Measurements from ENCODE around the gene SARS1. TPM values are rescaled to one million over a fixed set of nuclear protein-coding genes. Genes with fewer than 3 reads are reported as not detected.
"Not testable (repeated sequence)": the region's sequence is repeated elsewhere in the genome, so short reads cannot be mapped to it uniquely, and the experiment has no call there.

SARS1 gene
- total and polyA plus RNA-seq, 2 donors (not counting 1 experiment from before 2014, with no cell fraction given): 237 to 437 TPM

DNA sequence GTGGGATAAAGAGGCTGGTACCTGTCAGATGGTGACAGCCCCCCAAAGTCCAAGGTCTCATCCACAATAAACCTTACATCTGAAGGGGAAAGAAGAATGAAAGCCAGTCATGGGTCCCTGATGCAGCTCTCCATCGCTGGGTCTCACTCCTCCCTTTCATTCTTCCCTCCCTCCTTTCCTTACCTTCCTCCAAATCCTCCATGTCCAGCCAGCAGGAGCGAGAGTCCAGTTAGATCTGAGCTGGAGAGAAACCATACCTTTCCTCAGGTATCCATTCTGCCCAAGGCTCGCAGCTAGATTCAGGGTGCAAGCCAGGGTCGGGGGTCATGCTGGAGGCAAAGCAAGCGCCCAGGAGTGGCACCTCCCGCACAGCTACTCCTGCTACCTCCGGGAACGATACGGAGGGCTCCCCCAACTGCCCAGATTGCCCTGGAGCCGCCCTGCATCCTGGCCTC, 68.8 kb downstream of the SARS1 start:
- Histone ChIP-seq H3K4me3 (replicated peaks in 1 of 4; ENCODE audit: control extremely low read depth in 1 of 4, insufficient read depth in 1 of 4, low read depth in 3 of 4, low read length in 4 of 4) (peak overlapping the region; percentile 74 to 85 (median 76)), H3K27ac (ENCODE audit: insufficient read depth, low read length) (peak overlapping the region; percentile 80), H3K9me3 (ENCODE audit: control insufficient read depth, insufficient read depth, low read depth, low read length) (no peaks in the 10 kb centered on the region), H3K4me2 (ENCODE audit: extremely low read depth, insufficient read depth, low read length) (peak overlapping the region; percentile 97), H3K27me3 (ENCODE audit: control insufficient read depth, insufficient read depth, low read length) (no peaks in the 10 kb centered on the region), H3K9ac (ENCODE audit: insufficient read depth, low read length) (peak overlapping the region; percentile 55), H4K20me1 (ENCODE audit: control insufficient read depth, extremely low read depth, insufficient read depth, low read length) (no peaks in the 10 kb centered on the region), H3K4me1 (ENCODE audit: control insufficient read depth, extremely low read depth, insufficient read depth, low read length) (peaks cover 2% of the 10 kb centered on the region), H2AFZ (ENCODE audit: low read length) (peak overlapping the region; percentile 88), H3K79me2 (ENCODE audit: control insufficient read depth, insufficient read depth, low read length) (peaks cover 22% of the 10 kb centered on the region), H3K36me3 (ENCODE audit: control insufficient read depth, insufficient read depth, low read length) (no peaks in the 10 kb centered on the region)
- no peak for DNase-seq (ENCODE audit: low read depth in 2 of 2)
- TF ChIP-seq, protein P1, sequence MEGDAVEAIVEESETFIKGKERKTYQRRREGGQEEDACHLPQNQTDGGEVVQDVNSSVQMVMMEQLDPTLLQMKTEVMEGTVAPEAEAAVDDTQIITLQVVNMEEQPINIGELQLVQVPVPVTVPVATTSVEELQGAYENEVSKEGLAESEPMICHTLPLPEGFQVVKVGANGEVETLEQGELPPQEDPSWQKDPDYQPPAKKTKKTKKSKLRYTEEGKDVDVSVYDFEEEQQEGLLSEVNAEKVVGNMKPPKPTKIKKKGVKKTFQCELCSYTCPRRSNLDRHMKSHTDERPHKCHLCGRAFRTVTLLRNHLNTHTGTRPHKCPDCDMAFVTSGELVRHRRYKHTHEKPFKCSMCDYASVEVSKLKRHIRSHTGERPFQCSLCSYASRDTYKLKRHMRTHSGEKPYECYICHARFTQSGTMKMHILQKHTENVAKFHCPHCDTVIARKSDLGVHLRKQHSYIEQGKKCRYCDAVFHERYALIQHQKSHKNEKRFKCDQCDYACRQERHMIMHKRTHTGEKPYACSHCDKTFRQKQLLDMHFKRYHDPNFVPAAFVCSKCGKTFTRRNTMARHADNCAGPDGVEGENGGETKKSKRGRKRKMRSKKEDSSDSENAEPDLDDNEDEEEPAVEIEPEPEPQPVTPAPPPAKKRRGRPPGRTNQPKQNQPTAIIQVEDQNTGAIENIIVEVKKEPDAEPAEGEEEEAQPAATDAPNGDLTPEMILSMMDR (conservative IDR thresholded peaks at IDR 0.05 in 1 of 2, IDR thresholded peaks at IDR 0.05 in 1 of 2; ENCODE audit: low read depth in 1 of 2, low read length in 2 of 2): no peak
- TF ChIP-seq EZH2 (IDR thresholded peaks at IDR 0.05; ENCODE audit: low read length, missing control alignments): no peak

DNA sequence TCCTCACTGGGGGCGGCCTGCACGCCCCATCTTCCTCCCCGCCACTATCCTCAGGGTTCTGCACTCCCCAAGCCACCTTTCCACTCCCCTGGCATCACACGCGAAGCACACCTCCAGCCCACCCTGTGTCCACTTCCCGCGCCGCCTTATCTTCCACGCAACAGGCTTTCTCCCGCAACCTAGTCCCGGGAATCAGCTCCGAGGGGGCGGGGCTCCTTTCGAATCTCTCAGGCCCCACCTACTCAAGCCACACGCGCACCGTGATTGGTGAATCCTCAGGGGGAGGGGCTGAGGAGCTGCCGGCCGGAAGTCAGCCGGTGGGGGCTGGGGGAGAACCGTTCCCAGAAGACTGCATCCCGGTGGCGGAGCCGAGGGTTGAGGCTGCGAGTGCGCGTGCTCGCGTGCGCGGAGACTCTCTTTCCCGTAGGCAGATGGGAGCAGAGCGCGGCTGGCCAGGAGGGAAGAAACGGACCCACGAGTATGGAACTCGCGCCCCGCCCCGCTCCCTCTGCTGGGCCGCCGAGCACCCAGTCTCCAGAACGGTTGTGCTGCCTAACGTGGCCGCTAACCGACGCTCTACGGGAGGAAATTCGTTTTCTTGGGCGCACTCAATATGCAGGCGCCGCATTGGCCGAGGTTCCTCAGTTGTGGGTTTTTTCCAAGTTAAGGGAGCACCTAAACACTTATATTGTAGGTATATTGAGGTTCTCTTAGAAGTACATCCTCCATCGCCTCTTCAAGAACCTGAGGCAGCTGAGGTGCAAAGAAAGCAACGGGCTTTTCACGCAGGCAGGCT, 69.4 kb downstream of the SARS1 start, which contains the start of gene PSRC1:
PSRC1 (minus strand) TSS at position 194 of the 796 bp plus-strand sequence.
- Histone ChIP-seq H3K9me3 (ENCODE audit: control insufficient read depth, insufficient read depth, low read depth, low read length) (no peaks in the 10 kb centered on the region), H3K4me3 (replicated peaks in 1 of 4; ENCODE audit: control extremely low read depth in 1 of 4, insufficient read depth in 1 of 4, low read depth in 3 of 4, low read length in 4 of 4) (peak within 1 kb of the TSS; percentile 74 to 85 (median 76)), H3K36me3 (ENCODE audit: control insufficient read depth, insufficient read depth, low read length) (no peaks in the 10 kb centered on the region), H3K27ac (ENCODE audit: insufficient read depth, low read length) (peak within 1 kb of the TSS; percentile 80), H2AFZ (ENCODE audit: low read length) (peak within 1 kb of the TSS; percentile 88), H3K79me2 (ENCODE audit: control insufficient read depth, insufficient read depth, low read length) (peaks cover 22% of the 10 kb centered on the region), H4K20me1 (ENCODE audit: control insufficient read depth, extremely low read depth, insufficient read depth, low read length) (no peaks in the 10 kb centered on the region), H3K9ac (ENCODE audit: insufficient read depth, low read length) (peak within 1 kb of the TSS; percentile 55), H3K27me3 (ENCODE audit: control insufficient read depth, insufficient read depth, low read length) (no peaks in the 10 kb centered on the region), H3K4me1 (ENCODE audit: control insufficient read depth, extremely low read depth, insufficient read depth, low read length) (peaks cover 2% of the 10 kb centered on the region), H3K4me2 (ENCODE audit: extremely low read depth, insufficient read depth, low read length) (peak within 1 kb of the TSS; percentile 97)
- peak; percentile 95 to 97 for DNase-seq (ENCODE audit: low read depth in 2 of 2)
- TF ChIP-seq, protein P1 (conservative IDR thresholded peaks at IDR 0.05 in 1 of 2, IDR thresholded peaks at IDR 0.05 in 1 of 2; ENCODE audit: low read depth in 1 of 2, low read length in 2 of 2): peak in 1 of 2 donors; percentile 61
- no peak for TF ChIP-seq EZH2 (IDR thresholded peaks at IDR 0.05; ENCODE audit: low read length, missing control alignments)

DNA sequence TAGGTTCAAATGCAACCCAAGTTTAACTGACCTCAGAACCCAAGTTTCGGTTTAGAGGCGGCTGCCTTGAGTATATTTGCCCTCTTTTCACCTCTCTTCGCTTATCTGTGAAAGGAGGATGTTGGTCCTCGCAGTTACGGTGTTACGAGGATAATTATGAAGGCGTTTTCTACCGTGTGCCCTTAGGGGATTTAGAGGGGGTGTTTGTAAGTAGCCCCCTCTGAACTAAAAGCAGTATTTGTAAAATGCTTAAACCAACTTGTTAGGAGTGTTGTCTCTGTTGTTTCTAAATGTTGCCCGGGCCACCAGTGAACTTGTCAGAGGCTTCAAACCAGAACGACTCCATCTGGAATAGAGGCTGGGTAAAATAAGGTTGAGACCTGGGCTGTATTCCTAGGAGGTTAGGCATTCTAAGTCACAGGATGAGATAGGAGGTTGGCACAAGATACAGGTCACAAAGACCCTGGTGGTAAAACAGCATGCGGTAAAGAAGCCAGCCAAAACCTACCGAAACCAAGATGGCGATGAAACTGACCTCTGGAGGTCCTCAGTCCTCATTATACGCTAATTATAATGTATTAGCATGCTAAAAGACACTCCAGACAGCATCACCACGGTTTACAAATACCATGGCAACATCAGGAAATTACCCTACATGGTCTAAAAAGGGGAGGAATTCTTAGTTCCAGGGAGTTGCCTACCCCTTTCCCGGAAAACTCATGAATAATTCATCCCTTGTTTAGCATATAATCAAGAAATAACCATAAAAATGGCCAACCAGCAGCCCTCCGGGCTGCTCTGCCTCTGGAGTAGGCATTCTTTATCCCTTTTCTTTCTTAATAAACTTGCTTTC, 70.3 kb downstream of the SARS1 start:
- Histone ChIP-seq H3K4me3 (replicated peaks in 1 of 4; ENCODE audit: control extremely low read depth in 1 of 4, insufficient read depth in 1 of 4, low read depth in 3 of 4, low read length in 4 of 4) (peak overlapping the region; percentile 74 to 85 (median 76)), H4K20me1 (ENCODE audit: control insufficient read depth, extremely low read depth, insufficient read depth, low read length) (no peaks in the 10 kb centered on the region), H3K79me2 (ENCODE audit: control insufficient read depth, insufficient read depth, low read length) (peaks cover 22% of the 10 kb centered on the region), H3K4me2 (ENCODE audit: extremely low read depth, insufficient read depth, low read length) (peak overlapping the region; percentile 85), H2AFZ (ENCODE audit: low read length) (peak overlapping the region; percentile 18), H3K27ac (ENCODE audit: insufficient read depth, low read length) (peak overlapping the region; percentile 80), H3K9me3 (ENCODE audit: control insufficient read depth, insufficient read depth, low read depth, low read length) (no peaks in the 10 kb centered on the region), H3K27me3 (ENCODE audit: control insufficient read depth, insufficient read depth, low read length) (no peaks in the 10 kb centered on the region), H3K9ac (ENCODE audit: insufficient read depth, low read length) (peak overlapping the region; percentile 55), H3K4me1 (ENCODE audit: control insufficient read depth, extremely low read depth, insufficient read depth, low read length) (peaks cover 2% of the 10 kb centered on the region), H3K36me3 (ENCODE audit: control insufficient read depth, insufficient read depth, low read length) (no peaks in the 10 kb centered on the region)
- DNase-seq (ENCODE audit: low read depth in 2 of 2): peak in 1 of 2 donors; percentile 45
- TF ChIP-seq EZH2 (IDR thresholded peaks at IDR 0.05; ENCODE audit: low read length, missing control alignments): no peak
- TF ChIP-seq, protein P1 (conservative IDR thresholded peaks at IDR 0.05 in 1 of 2, IDR thresholded peaks at IDR 0.05 in 1 of 2; ENCODE audit: low read depth in 1 of 2, low read length in 2 of 2): no peak

DNA sequence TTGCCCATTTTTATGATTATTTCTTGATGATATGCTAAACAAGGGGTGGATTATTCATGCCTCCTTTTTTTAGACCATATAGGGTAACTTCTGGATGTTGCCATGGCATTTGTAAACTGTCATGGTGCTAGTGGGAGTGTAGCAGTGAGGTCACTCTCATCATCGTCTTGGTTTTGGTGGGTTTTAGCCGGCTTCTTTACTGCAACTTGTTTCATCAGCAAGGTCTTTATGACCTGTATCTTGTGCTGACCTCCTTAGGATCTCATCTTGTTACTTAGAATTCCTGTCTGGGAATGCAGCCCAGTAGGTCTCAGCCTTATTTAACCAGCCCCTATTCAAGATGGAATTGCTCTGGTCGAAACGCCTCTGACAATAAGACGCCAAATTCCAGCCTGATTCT, 73.0 kb downstream of the SARS1 start:
- H3K4me2 ChIP-seq (ENCODE audit: extremely low read depth, insufficient read depth, low read length): not testable (repeated sequence)

More for the DNA sequence above, 73.0 kb downstream of the SARS1 start:
- H3K36me3 ChIP-seq (ENCODE audit: control insufficient read depth, insufficient read depth, low read length); H3K9me3 ChIP-seq (ENCODE audit: control insufficient read depth, insufficient read depth, low read depth, low read length); H3K9ac ChIP-seq (ENCODE audit: insufficient read depth, low read length); H3K4me3 ChIP-seq (replicated peaks in 1 of 4; ENCODE audit: control extremely low read depth in 1 of 4, insufficient read depth in 1 of 4, low read depth in 3 of 4, low read length in 4 of 4); DNase-seq (ENCODE audit: low read depth in 2 of 2); H2AFZ ChIP-seq (ENCODE audit: low read length); H4K20me1 ChIP-seq (ENCODE audit: control insufficient read depth, extremely low read depth, insufficient read depth, low read length); H3K27me3 ChIP-seq (ENCODE audit: control insufficient read depth, insufficient read depth, low read length); H3K4me1 ChIP-seq (ENCODE audit: control insufficient read depth, extremely low read depth, insufficient read depth, low read length); H3K27ac ChIP-seq (ENCODE audit: insufficient read depth, low read length): not testable (repeated sequence)
- H3K79me2 ChIP-seq (ENCODE audit: control insufficient read depth, insufficient read depth, low read length): peaks cover 12% of the 10 kb centered on the region
